ENCODE measurements around the gene ATOSB. TPM values are rescaled to one million over a fixed set of nuclear protein-coding genes. Genes with fewer than 3 reads are reported as not detected.

ATOSB gene
- total and polyA plus RNA-seq, 2 of the 8 experiments (the other 6 are each of a cell fraction or from before 2014, with no cell fraction given), result 6.9 to 10.4 TPM

- Histone ChIP-seq H3K79me1 (ENCODE audit: low read depth, low read length) (no peaks in the 10 kb centered on the region), H3K36me3 (ENCODE audit: control insufficient read depth in 2 of 4, insufficient read depth in 4 of 4, low read length in 3 of 4) (no peaks in the 10 kb centered on the region), H3K14ac (ENCODE audit: insufficient read length) (no peak overlapping the region), H4K20me1 (replicated peaks in 1 of 2; ENCODE audit: control insufficient read depth in 1 of 2, insufficient read depth in 2 of 2, low read length in 2 of 2) (no peaks in the 10 kb centered on the region), H2AK5ac (ENCODE audit: low read depth, low read length) (no peak overlapping the region), H3K9ac (replicated peaks in 1 of 4; ENCODE audit: extremely low read depth in 1 of 4, low read depth in 3 of 4, low read length in 3 of 4) (no peak overlapping the region), H3K79me2 (ENCODE audit: control insufficient read depth in 1 of 2, insufficient read depth in 2 of 2, low read length in 2 of 2) (no peaks in the 10 kb centered on the region), H3K27me3 (replicated peaks in 1 of 4; ENCODE audit: control insufficient read depth in 3 of 4, extremely low read depth in 1 of 4, insufficient read depth in 3 of 4, low read length in 3 of 4) (no peaks in the 10 kb centered on the region), H3K23me2 (ENCODE audit: low read depth, low read length) (no peaks in the 10 kb centered on the region), H2BK5ac (ENCODE audit: low read depth, low read length) (no peak overlapping the region), H4K91ac (replicated peaks; ENCODE audit: insufficient read length, low read length) (no peak overlapping the region), H2AFZ (ENCODE audit: low read length) (no peak overlapping the region), H4K8ac (ENCODE audit: extremely low read depth, insufficient read depth, low read length) (no peak overlapping the region), H3K23ac (ENCODE audit: insufficient read length) (no peak overlapping the region), H3K56ac (replicated peaks; ENCODE audit: insufficient read length, low read depth, low read length) (no peak overlapping the region), H3K27ac (ENCODE audit: low read depth, low read length) (no peak overlapping the region), H2BK15ac (ENCODE audit: low read length) (no peak overlapping the region), H3K4me2 (ENCODE audit: insufficient read depth in 1 of 2, low read depth in 2 of 2, low read length in 2 of 2) (no peak overlapping the region), H4K5ac (ENCODE audit: insufficient read length, low read depth, low read length) (no peak overlapping the region), H3K9me3 (ENCODE audit: insufficient read depth in 2 of 2, low read depth in 1 of 2, low read length in 1 of 2) (peaks cover 26 to 37% of the 10 kb centered on the region in 2 experiments), H2BK20ac (ENCODE audit: low read length) (no peak overlapping the region), H3K18ac (ENCODE audit: extremely low read depth, low read length) (no peak overlapping the region), H2BK12ac (ENCODE audit: low read depth, low read length) (no peak overlapping the region), H3K4me3 (ENCODE audit: extremely low read depth in 1 of 4, insufficient read depth in 2 of 4, low read depth in 3 of 4, low read length in 4 of 4) (no peak overlapping the region), H2BK120ac (replicated peaks; ENCODE audit: low read depth, low read length) (no peak overlapping the region), H3K4ac (replicated peaks; ENCODE audit: insufficient read length, low read depth, low read length) (no peak overlapping the region), H3K4me1 (replicated peaks in 1 of 4; ENCODE audit: control insufficient read depth in 3 of 4, insufficient read depth in 4 of 4, low read length in 3 of 4) (no peaks in the 10 kb centered on the region)
- ChIA-PET POLR2A (ENCODE audit: partially characterized antibody) (no interaction called here), CTCF (ENCODE audit: partially characterized antibody) (no interaction called here)
- WGBS, 2 experiments (ENCODE audit: extremely low coverage in 1 of 2, insufficient coverage in 1 of 2, insufficient read length in 1 of 2, insufficient replicate concordance in 2 of 2, low coverage in 1 of 2, low lambda C conversion rate in 2 of 2, missing lambda C conversion rate in 1 of 2), result 86% methylated on average over 8 of the region's 8 CpGs; no CpG with 5 or more reads in 1 of the 2 experiments
- DNase-seq (ENCODE audit: low read depth in 1 of 2, low spot score in 2 of 2), result no peak
- no peak for FAIRE-seq
- TF ChIP-seq BRCA1 (IDR thresholded peaks at IDR 0.05; ENCODE audit: low read depth, low read length) (no peak), KDM1A (IDR thresholded peaks at IDR 0.05; ENCODE audit: borderline replicate concordance, low read length) (no peak), E2F6 (IDR thresholded peaks at IDR 0.05) (no peak), SIX5 (IDR thresholded peaks at IDR 0.05; ENCODE audit: low read depth, low read length) (no peak), TCF12 (IDR thresholded peaks at IDR 0.05; ENCODE audit: low read depth, low read length) (no peak), POLR2A (IDR thresholded peaks at IDR 0.05; ENCODE audit: control extremely low read depth in 1 of 2, low read depth in 2 of 2, low read length in 2 of 2) (no peak), TAF7 (optimal IDR thresholded peaks at IDR 0.05; ENCODE audit: borderline replicate concordance, low read depth, low read length) (no peak), JUND (IDR thresholded peaks at IDR 0.05; ENCODE audit: low read length) (no peak), CREB1 (IDR thresholded peaks at IDR 0.05) (no peak), PHF8 (conservative IDR thresholded peaks at IDR 0.05; ENCODE audit: low read depth, low read length) (no peak), RFX5 (IDR thresholded peaks at IDR 0.05; ENCODE audit: borderline replicate concordance, low read depth, low read length) (no peak), POLR2AphosphoS5 (IDR thresholded peaks at IDR 0.05; ENCODE audit: low read depth, low read length) (no peak), NRF1 (IDR thresholded peaks at IDR 0.05; ENCODE audit: low read depth, low read length) (no peak), SP1 (IDR thresholded peaks at IDR 0.05; ENCODE audit: low read depth, low read length) (no peak), HDAC2 (IDR thresholded peaks at IDR 0.05; ENCODE audit: borderline replicate concordance in 1 of 2, low read depth in 2 of 2, low read length in 2 of 2) (no peak), ASH2L (IDR thresholded peaks at IDR 0.05; ENCODE audit: low read length) (no peak)
Observed at GRCh38 chr9:35136866-35137265, 21.2 kb upstream of the ATOSB start.

All from H1 (cell line).